Panc1 (cell line): ENCODE results near the gene JAML. TPM values are rescaled to one million over a fixed set of nuclear protein-coding genes. Genes with fewer than 3 reads are reported as not detected.
"Not testable (repeated sequence)": the region's sequence is repeated elsewhere in the genome, so short reads cannot be mapped to it uniquely, and the experiment has no call there.

Source experiments
- ATAC-seq: fragments of 200-7000 bp; cut with Tn5 transposase; 2 replicates; pipeline ENCODE4 v1.9.1; 2020; ENCODE audit warnings: mild to moderate bottlenecking, moderate library complexity
- BruUV-seq: library from RNA; stranded (reverse); fragments of 400-500 nt; replicated peaks from 2 replicates; lab custom pipeline; 2021; lab: Mats Ljungman, UMichigan
- CTCF ChIA-PET: fragments of 300-600 bp; sonication (Branson Sonifier 250); formaldehyde crosslinking; loops from one replicate; lab custom pipeline; 2022; ENCODE audit warnings: antibody characterized with exemption; lab: Charles Lee
- POLR2A ChIA-PET: fragments of 300-600 bp; sonication (Branson Sonifier 250); formaldehyde crosslinking; loops from one replicate; lab custom pipeline; 2022; ENCODE audit warnings: antibody characterized with exemption; lab: Charles Lee
- DNase-seq: peaks from one replicate; pipeline ENCODE4 v3.0.0-alpha.2; 2010; ENCODE audit warnings: low read depth, low spot score
- H3K27ac ChIP-seq: 2 replicates; pipeline ENCODE4 v1.5.1; 2011; ENCODE audit warnings: mild to moderate bottlenecking, low read length, inconsistent platforms
- H3K27me3 ChIP-seq: fragments of 200-500 bp; sonication (Bioruptor generic); 2 replicates; pipeline ENCODE4 v1.6.0; 2014; ENCODE audit warnings: low read length, inconsistent platforms; ENCODE audit not compliant: control insufficient read depth, insufficient read depth
- H3K36me3 ChIP-seq: fragments of 200-500 bp; sonication (Bioruptor generic); 2 replicates; pipeline ENCODE4 v1.5.1; 2014; ENCODE audit warnings: inconsistent platforms, mild to moderate bottlenecking, low read length, moderate library complexity; ENCODE audit not compliant: control insufficient read depth, insufficient read depth
- H3K4me1 ChIP-seq: 2 replicates; pipeline ENCODE4 v1.5.1; 2011; ENCODE audit warnings: inconsistent platforms, mild to moderate bottlenecking, low read length, moderate library complexity; ENCODE audit not compliant: control insufficient read depth, insufficient read depth
- H3K4me3 ChIP-seq, 2 experiments: 2 replicates each; pipeline ENCODE4 v1.5.1; 2011 to 2012; ENCODE audit warnings: low read depth in 2 of 2, low read length in 2 of 2, mild to moderate bottlenecking in 2 of 2, inconsistent platforms in 1 of 2, moderate library complexity in 1 of 2
- H3K9me3 ChIP-seq: fragments of 200-500 bp; sonication (Bioruptor generic); 2 replicates; pipeline ENCODE4 v1.5.1; 2014; ENCODE audit warnings: low read depth, mild to moderate bottlenecking, inconsistent platforms, low read length, moderate library complexity; ENCODE audit not compliant: control insufficient read depth, insufficient read depth
- POLR2AphosphoS5 ChIP-seq: IDR thresholded peaks from 2 replicates; pipeline ENCODE4 v1.6.1; 2012; ENCODE audit warnings: mild to moderate bottlenecking, low read depth, low read length, moderate library complexity
- SIN3A ChIP-seq: IDR thresholded peaks from 2 replicates; pipeline ENCODE4 v1.6.1; 2012; ENCODE audit warnings: low read depth, mild to moderate bottlenecking, low read length, moderate library complexity, borderline replicate concordance; ENCODE audit not compliant: insufficient read depth
- TCF7L2 ChIP-seq: IDR thresholded peaks from 2 replicates; pipeline ENCODE4 v1.6.1; 2011; ENCODE audit warnings: mild to moderate bottlenecking, low read depth, low read length, inconsistent platforms
- in situ Hi-C: cut with HindIII; loops from 2 replicates; pipeline ENCODE4 v1.10.0; 2016; ENCODE audit warnings: low sequenced_read_pairs, low pct_unique_long_range_greater_than_20kb
- intact Hi-C: fragments of 100-400 bp; cut with micrococcal nuclease; formaldehyde crosslinking; loops from one replicate; pipeline ENCODE4 v1.10.0; 2022; ENCODE audit not compliant: unreplicated experiment
- total RNA-seq: library from RNA; stranded (reverse); gene quantifications from one replicate; pipeline ENCODE4 v1.2.1, GENCODE V29; 2021; ENCODE audit not compliant: unreplicated experiment
- TF ChIP-seq, protein P1 (sequence below): fragments of 450-650 bp; IDR thresholded peaks from 2 replicates; pipeline ENCODE4 v1.5.1; 2017; ENCODE audit warnings: mild to moderate bottlenecking
- TF ChIP-seq, protein P2 (sequence below), 2 experiments: IDR thresholded peaks; 2 replicates each; pipeline ENCODE4 v1.6.1; 2011 to 2012; ENCODE audit warnings: low read depth in 2 of 2, control low read depth in 1 of 2, low read length in 1 of 2, mild to moderate bottlenecking in 1 of 2, moderate library complexity in 1 of 2; ENCODE audit not compliant: insufficient read depth in 1 of 2

JAML gene
- total RNA-seq, 1 experiment from 2014 or later, result 0.39 TPM

DNA sequence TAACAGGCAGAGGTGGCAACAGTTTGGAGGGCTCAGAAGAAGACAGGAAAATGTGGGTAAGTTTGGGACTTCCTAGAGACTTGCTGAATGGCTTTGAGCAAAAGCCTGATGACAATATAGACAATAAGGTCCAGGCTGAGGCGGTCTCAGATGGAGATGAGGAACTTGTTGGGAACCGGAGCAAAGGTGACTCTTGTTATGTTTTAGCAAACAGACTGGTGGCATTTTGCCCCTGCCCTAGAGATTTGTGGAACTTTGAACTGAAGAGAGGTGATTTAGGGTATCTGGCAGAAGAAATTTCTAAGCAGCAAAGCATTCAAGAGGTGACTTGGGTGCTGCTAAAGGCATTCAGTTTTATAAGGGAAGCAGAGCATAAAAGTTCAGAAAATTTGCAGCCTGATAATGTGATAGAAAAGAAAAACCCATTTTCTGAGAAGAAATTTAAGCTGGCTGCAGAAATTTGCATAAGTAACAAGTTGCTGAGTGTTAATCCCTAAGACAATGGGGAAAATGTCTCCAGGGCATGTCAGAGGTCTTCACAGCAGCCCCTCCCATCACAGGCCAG is 33.8 kb downstream of the JAML start:
- H3K9me3 ChIP-seq, H3K27ac ChIP-seq, POLR2A ChIA-PET, ATAC-seq, CTCF ChIA-PET, H3K27me3 ChIP-seq, H3K4me1 ChIP-seq, DNase-seq, BruUV-seq, H3K36me3 ChIP-seq, H3K4me3 ChIP-seq, in situ Hi-C loops: not testable (repeated sequence)
- intact Hi-C loops, result loop anchor here (10.0 kb wide), 1 partner anchor 294 kb away; no protein-coding TSS in a partner anchor

DNA sequence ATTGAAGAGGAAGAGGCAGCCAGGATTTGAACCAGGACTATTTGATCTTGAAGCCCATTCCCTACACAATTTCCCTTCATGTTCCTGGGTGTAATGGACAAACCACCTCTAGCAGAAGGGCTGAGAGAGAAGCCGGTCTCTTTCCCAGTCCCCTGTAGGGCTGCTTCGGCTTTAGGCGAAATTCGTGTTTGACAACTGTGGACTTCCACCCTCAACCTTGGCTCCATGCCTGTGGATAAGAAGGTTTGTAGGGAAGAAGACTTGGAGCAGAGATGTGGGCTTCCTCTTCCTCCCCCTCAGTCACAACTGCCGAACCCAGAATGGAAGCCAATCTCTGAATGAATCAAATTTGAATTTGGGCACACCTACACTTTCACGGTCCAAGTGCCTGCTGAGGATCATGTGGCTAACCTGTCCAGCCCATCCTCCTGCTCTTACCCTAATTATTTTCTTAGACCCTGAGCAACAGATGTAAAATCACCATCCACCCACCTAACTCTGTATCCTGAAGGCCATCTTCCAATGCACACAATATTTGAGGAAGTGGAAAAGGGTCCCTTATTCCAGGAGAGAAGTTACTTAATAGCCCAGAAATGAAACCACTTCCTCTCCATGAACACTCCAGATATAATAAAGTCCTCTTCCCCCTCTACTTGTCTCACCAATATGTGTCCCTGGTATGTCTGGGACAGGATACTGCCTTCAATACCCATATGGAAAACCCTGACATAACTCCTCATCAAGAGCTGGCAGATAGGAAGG is 38.3 kb downstream of the JAML start:
- H3K9me3 ChIP-seq, result no peaks in the 10 kb centered on the region
- peaks cover 3% of the 10 kb centered on the region; the same call in 1 of the 2 replicates for H3K27me3 ChIP-seq
- in situ Hi-C loops, result no loop called here
- no peak overlapping the region for H3K27ac ChIP-seq
- ATAC-seq, result no peak
- TF ChIP-seq POLR2AphosphoS5 (no peak), SIN3A (no peak), TCF7L2 (no peak)
- TF ChIP-seq, protein P1, sequence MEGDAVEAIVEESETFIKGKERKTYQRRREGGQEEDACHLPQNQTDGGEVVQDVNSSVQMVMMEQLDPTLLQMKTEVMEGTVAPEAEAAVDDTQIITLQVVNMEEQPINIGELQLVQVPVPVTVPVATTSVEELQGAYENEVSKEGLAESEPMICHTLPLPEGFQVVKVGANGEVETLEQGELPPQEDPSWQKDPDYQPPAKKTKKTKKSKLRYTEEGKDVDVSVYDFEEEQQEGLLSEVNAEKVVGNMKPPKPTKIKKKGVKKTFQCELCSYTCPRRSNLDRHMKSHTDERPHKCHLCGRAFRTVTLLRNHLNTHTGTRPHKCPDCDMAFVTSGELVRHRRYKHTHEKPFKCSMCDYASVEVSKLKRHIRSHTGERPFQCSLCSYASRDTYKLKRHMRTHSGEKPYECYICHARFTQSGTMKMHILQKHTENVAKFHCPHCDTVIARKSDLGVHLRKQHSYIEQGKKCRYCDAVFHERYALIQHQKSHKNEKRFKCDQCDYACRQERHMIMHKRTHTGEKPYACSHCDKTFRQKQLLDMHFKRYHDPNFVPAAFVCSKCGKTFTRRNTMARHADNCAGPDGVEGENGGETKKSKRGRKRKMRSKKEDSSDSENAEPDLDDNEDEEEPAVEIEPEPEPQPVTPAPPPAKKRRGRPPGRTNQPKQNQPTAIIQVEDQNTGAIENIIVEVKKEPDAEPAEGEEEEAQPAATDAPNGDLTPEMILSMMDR, result no peak
- TF ChIP-seq, protein P2, sequence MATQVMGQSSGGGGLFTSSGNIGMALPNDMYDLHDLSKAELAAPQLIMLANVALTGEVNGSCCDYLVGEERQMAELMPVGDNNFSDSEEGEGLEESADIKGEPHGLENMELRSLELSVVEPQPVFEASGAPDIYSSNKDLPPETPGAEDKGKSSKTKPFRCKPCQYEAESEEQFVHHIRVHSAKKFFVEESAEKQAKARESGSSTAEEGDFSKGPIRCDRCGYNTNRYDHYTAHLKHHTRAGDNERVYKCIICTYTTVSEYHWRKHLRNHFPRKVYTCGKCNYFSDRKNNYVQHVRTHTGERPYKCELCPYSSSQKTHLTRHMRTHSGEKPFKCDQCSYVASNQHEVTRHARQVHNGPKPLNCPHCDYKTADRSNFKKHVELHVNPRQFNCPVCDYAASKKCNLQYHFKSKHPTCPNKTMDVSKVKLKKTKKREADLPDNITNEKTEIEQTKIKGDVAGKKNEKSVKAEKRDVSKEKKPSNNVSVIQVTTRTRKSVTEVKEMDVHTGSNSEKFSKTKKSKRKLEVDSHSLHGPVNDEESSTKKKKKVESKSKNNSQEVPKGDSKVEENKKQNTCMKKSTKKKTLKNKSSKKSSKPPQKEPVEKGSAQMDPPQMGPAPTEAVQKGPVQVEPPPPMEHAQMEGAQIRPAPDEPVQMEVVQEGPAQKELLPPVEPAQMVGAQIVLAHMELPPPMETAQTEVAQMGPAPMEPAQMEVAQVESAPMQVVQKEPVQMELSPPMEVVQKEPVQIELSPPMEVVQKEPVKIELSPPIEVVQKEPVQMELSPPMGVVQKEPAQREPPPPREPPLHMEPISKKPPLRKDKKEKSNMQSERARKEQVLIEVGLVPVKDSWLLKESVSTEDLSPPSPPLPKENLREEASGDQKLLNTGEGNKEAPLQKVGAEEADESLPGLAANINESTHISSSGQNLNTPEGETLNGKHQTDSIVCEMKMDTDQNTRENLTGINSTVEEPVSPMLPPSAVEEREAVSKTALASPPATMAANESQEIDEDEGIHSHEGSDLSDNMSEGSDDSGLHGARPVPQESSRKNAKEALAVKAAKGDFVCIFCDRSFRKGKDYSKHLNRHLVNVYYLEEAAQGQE (IDR thresholded peaks at IDR 0.05; ENCODE audit: insufficient read depth in 1 of 2, low read depth in 2 of 2, low read length in 1 of 2), result no peak
- BruUV-seq, result no TSS peak
- POLR2A ChIA-PET, result no interaction called here
- no peaks in the 10 kb centered on the region for H3K36me3 ChIP-seq
- no peak for DNase-seq
- H3K4me3 ChIP-seq, result no peak overlapping the region
- intact Hi-C loops, result no loop called here
- CTCF ChIA-PET, result no interaction called here
- H3K4me1 ChIP-seq, result no peaks in the 10 kb centered on the region
